ENCODE data around the gene POLR3C. TPM values are rescaled to one million over a fixed set of nuclear protein-coding genes. Genes with fewer than 3 reads are reported as not detected.

The POLR3C gene
- total RNA-seq, 1 experiment from 2014 or later, result 37.2 TPM

- DNase-seq (ENCODE audit: low read depth), result no peak
These were observed 48.3 kb downstream of the POLR3C start for GRCh38 chr1:145871994-145872924.

DNA sequence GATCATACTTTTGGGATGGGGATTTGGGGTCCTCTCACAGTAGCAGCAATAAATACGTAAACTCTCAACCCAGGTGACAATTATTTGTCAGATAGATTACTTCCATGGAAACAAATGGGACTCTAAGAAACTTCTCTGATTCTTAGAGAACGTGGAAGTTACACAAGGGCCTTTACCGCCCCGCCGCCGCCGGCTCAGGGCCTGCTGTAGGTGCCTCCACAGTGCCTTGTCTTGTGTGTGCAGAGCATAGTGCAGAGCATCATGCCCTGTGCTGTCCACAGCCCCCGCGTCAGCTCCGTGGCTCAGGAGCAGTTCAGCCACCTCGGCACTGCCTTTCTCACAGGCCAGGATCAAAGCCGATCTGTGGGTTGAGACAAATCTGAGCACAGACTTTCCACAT lies 50.6 kb downstream of the POLR3C start:
- no peak for DNase-seq (ENCODE audit: low read depth)

- no peak for DNase-seq (ENCODE audit: low read depth)
These were observed 54.0 kb downstream of the POLR3C start for GRCh38 chr1:145877923-145878486.

GRCh38 chr1:145878724-145879123 lies 54.7 kb downstream of the POLR3C start:
- DNase-seq (ENCODE audit: low read depth), result no peak

DNA sequence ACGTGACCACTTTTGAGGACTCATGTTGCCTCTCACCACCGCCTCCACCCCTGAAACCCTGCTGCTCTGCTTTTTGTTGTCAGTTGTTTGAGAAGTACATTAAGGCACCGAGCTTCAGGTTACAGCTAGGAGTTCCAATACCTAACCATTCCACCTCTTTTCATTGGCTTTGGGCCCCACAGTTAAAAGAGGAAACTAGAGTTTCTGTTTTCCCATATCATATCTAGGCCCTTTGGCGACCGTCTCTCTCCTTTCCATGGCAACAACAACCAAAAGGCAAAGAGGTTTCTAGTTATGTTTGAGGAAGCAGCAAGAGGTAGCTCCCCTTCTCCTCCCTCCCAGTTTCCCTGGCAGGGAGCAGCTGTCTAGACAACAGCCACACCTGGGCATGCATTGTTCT lies 55.8 kb downstream of the POLR3C start:
- DNase-seq (ENCODE audit: low read depth), result no peak

DNA sequence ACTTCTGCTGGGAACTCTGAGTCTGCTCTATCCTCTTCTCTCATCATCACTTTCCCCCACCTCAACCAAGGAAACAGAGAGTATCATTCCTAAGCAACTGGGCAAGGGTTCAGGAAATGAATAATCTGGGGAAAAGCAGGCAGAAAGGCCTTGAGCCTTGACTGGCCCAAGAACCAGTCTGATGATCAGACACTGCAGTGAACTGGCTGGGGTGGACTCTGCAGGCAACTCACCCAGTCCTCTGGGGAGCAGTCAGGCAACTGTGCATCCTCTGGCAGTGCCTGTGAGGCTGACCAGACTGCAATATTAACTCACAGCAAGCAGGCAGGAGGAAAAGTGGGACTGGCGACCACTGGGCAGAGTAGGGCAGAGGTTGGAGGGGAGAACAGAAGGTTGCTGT lies 60.7 kb downstream of the POLR3C start:
- no peak for DNase-seq (ENCODE audit: low read depth)

DNA sequence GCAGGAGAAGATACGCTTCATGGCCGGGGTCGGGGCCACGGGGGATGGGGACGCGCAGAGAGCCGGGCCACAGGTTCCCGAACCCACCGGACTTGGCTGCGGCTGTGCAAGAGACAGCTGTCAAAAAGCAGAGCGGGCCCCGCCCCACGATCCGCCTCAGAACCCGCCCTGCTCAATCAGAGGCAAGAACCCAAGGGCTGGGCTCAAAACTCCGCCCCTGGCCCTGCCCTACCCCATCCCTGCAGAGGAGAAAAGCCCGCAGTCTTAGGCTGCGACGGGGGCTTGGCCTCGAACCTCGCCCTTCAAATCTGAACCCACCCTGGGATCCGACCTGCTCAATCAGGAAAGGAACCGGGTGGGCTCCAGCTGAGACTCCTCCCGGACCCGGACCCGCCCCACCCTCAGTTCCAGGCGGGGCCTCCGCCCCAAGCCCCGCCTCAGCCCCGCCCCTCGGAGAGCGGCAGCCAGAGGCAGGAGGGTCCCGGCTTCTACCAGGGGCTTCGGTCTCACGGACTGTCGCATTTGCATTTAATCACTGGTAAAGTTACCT lies 61.8 kb downstream of the POLR3C start, which contains the start of gene ANKRD35:
TSS of gene ANKRD35 (minus strand) at position 129 of the 550 bp plus-strand sequence. CDS start at position 21, 108 bp downstream.
- peak; percentile 70 for DNase-seq (ENCODE audit: low read depth)

GRCh38 chr1:145886390-145886789 lies 62.4 kb downstream of the POLR3C start:
- no peak for DNase-seq (ENCODE audit: low read depth)

- DNase-seq (ENCODE audit: low read depth), result no peak
These were observed 62.8 kb downstream of the POLR3C start for GRCh38 chr1:145886816-145887215.

- no peak for DNase-seq (ENCODE audit: low read depth)
These were observed 63.6 kb downstream of the POLR3C start for GRCh38 chr1:145887631-145888030.

- no peak for DNase-seq (ENCODE audit: low read depth)
These were observed 65.7 kb downstream of the POLR3C start for GRCh38 chr1:145889722-145890121.

DNA sequence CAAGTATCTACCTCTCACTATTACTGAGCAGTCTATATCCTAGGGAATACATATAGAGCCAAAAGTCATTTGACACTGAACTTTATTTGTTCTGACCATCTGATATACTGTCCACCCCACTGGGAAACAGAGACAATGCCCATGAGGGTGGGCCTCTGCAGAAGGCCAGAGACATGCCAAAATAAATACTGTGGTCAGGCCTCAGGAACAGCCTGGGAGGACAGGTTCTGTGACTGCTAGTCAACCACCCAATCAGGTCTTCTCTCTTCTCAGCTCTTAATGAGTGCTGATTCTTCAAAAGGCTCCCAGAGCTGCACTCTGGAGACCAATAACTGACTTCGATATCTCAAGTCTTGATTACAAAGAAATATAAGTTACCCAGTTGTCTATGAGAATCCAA lies 67.1 kb downstream of the POLR3C start:
- peak; percentile 57 for DNase-seq (ENCODE audit: low read depth)

- peak; percentile 99 for DNase-seq (ENCODE audit: low read depth)
These were observed 67.8 kb downstream of the POLR3C start for GRCh38 chr1:145891587-145892485.

- peak; percentile 65 for DNase-seq (ENCODE audit: low read depth)
These were observed 68.6 kb downstream of the POLR3C start for GRCh38 chr1:145892486-145893087.

DNA sequence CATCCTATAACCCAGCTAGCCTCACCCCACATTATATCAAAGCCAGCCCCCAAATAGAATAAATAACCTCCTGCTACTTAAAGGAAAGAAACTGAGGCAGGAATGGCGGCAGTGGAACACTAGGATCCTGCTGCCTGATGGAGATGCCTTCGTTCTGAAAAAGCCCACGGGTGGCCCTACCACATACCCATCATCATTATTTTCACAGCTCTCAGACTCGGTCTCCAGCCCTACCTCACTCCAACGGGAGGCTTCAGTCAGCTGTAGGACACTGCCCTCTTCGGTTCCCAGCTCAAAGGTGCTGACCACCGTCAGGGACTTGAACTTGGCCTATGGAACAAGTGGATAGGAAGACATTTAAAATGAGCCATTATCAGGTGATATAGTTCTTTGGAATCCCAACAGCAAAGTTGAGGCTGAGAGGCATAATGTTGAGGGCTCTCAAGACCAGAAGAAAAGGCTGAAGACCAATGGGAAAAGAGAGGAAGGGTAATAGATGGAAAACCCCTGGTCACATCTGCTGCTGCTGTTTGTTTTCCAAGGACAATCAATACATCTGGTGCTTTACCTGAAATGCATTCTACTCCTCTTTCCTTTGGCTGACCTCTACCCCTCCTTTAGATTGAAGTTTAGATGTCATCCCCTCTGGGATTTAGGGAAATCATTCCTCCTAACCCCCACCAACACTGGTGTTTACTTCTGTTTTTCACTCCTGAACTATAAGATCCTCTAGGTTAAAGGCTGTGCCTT lies 69.5 kb downstream of the POLR3C start:
- DNase-seq (ENCODE audit: low read depth), result no peak

Other genes with a start within 250 kb of the POLR3C start
- gene GPR89A, start 216.2 kb upstream of the POLR3C start, total RNA-seq (2014; rRNA removed; shearing (Covaris generic)), result 20.9 and 23.4 TPM in 2 replicates
- 5.3 and 6.1 TPM in 2 replicates for gene PDZK1, start 116.8 kb upstream of the POLR3C start, total RNA-seq (2014; rRNA removed; shearing (Covaris generic))
- not detected in 2 replicates for gene CD160, start 104.7 kb upstream of the POLR3C start, total RNA-seq (2014; rRNA removed; shearing (Covaris generic))
- 9.6 and 10.2 TPM in 2 replicates for gene RNF115, start 105 bp upstream of the POLR3C start, total RNA-seq (2014; rRNA removed; shearing (Covaris generic))
- gene NUDT17, start 21.4 kb downstream of the POLR3C start, total RNA-seq (2014; rRNA removed; shearing (Covaris generic)), result 4.3 and 5.7 TPM in 2 replicates
- gene PIAS3, start 34.9 kb downstream of the POLR3C start, total RNA-seq (2014; rRNA removed; shearing (Covaris generic)), result 13.3 and 16.3 TPM in 2 replicates
- gene ANKRD35, start 61.7 kb downstream of the POLR3C start, total RNA-seq (2014; rRNA removed; shearing (Covaris generic)), result 0.12 TPM in 1 of 2 replicates, not detected in the other
- gene ITGA10, start 85.8 kb downstream of the POLR3C start, total RNA-seq (2014; rRNA removed; shearing (Covaris generic)), result 0.78 and 1.6 TPM in 2 replicates
- gene PEX11B, start 94.5 kb downstream of the POLR3C start, total RNA-seq (2014; rRNA removed; shearing (Covaris generic)), result 20.1 and 22.8 TPM in 2 replicates
- gene RBM8A, start 103.3 kb downstream of the POLR3C start, total RNA-seq (2014; rRNA removed; shearing (Covaris generic)), result 173 and 182 TPM in 2 replicates
- 29.7 and 31.3 TPM in 2 replicates for gene LIX1L, start 133.8 kb downstream of the POLR3C start, total RNA-seq (2014; rRNA removed; shearing (Covaris generic))
- gene ANKRD34A, start 140.4 kb downstream of the POLR3C start, total RNA-seq (2014; rRNA removed; shearing (Covaris generic)), result 1.3 and 2.0 TPM in 2 replicates
- 16.5 and 17.1 TPM in 2 replicates for gene POLR3GL, start 140.5 kb downstream of the POLR3C start, total RNA-seq (2014; rRNA removed; shearing (Covaris generic))
- gene TXNIP, start 172.4 kb downstream of the POLR3C start, total RNA-seq (2014; rRNA removed; shearing (Covaris generic)), result 18.0 and 21.3 TPM in 2 replicates
- gene HJV, start 197.5 kb downstream of the POLR3C start, total RNA-seq (2014; rRNA removed; shearing (Covaris generic)), result 0.12 TPM in 1 of 2 replicates, not detected in the other

Measured in RPMI7951 (cell line).